Measurements from ENCODE around the gene PDLIM3. TPM values are rescaled to one million over a fixed set of nuclear protein-coding genes. Genes with fewer than 3 reads are reported as not detected.

Gene PDLIM3
- total and polyA plus RNA-seq, 2 of the 13 experiments (the other 11 are each of a cell fraction or from before 2014, with no cell fraction given) = 5.9 to 14.0 TPM

- ChIA-PET POLR2A (no interaction called here), CTCF (ENCODE audit: low intra/inter-chr PET ratio, low total read pairs) (interaction anchor here (0.8 kb wide), 1 partner anchor 98 kb away, joined by 4 read pairs; no protein-coding TSS in a partner anchor)
- peak; percentile 54 for ATAC-seq
- peaks cover 31% of the 10 kb centered on the region for H3K4me1 ChIP-seq (ENCODE audit: insufficient read depth, low read length)
- no peak overlapping the region for H3K9ac ChIP-seq (ENCODE audit: insufficient read depth, low read depth, low read length)
- no peak overlapping the region for H3K27ac ChIP-seq (ENCODE audit: extremely low read length, insufficient read depth, low read length)
- no peaks in the 10 kb centered on the region for H3K79me2 ChIP-seq (ENCODE audit: insufficient read depth, low read length)
- 21% methylated on average over 2 of the region's 9 CpGs for WGBS (ENCODE audit: low lambda C conversion rate)
- no peaks in the 10 kb centered on the region for H3K36me3 ChIP-seq (replicated peaks in 1 of 2; ENCODE audit: control insufficient read depth in 1 of 2, insufficient read depth in 2 of 2, low read length in 2 of 2)
- in situ Hi-C loops (cut with HindIII; ENCODE audit: extremely low pct_ligation_motif_present, low pct_unique_long_range_greater_than_20kb) (no loop called here), intact Hi-C loops (cut with micrococcal nuclease; ENCODE audit: unreplicated experiment) (loop anchor here (1.0 to 5.0 kb wide), 2 partner anchors 67 to 97 kb away; no protein-coding TSS in a partner anchor)
- no peak for FAIRE-seq
- no peaks in the 10 kb centered on the region for H3K9me3 ChIP-seq (ENCODE audit: low read length)
- no TSS peak for BruUV-seq (replicated peaks)
- DNase-seq (ENCODE audit: low spot score) = peak; percentile 29
- H2AFZ ChIP-seq (ENCODE audit: low read length) = no peak overlapping the region
- H4K20me1 ChIP-seq (ENCODE audit: insufficient read depth, low read length) = no peaks in the 10 kb centered on the region
- peak overlapping the region; percentile 62; the same call in 1 of the 2 replicates for H3K4me2 ChIP-seq (ENCODE audit: low read depth, low read length)
- H3K27me3 ChIP-seq (ENCODE audit: control insufficient read depth in 1 of 2, insufficient read depth in 2 of 2, low read length in 2 of 2) = no peaks in the 10 kb centered on the region
- H3K4me3 ChIP-seq (replicated peaks in 1 of 3; ENCODE audit: insufficient read depth in 1 of 3, low read depth in 2 of 3, low read length in 3 of 3) = peak overlapping the region in 1 of 3 experiments; percentile 3; a peak in 1 of 6 replicates
- TF ChIP-seq STAG1 (CRISPR knock-in tag; IDR thresholded peaks at IDR 0.05) = peak; percentile 58
- peak; percentile 31; the same call in 1 of the 2 replicates for TF ChIP-seq SMC3 (IDR thresholded peaks at IDR 0.05; ENCODE audit: low read length)
- TF ChIP-seq MBD4 (IDR thresholded peaks at IDR 0.05; ENCODE audit: borderline replicate concordance, low read length) = no peak
- no peak for TF ChIP-seq PRDM10 (CRISPR knock-in tag; IDR thresholded peaks at IDR 0.05; ENCODE audit: low read depth)
- no peak for TF ChIP-seq SETDB1 (CRISPR knock-in tag; IDR thresholded peaks at IDR 0.05; ENCODE audit: borderline replicate concordance)
- no peak for TF ChIP-seq FOXA1 (IDR thresholded peaks at IDR 0.05)
- TF ChIP-seq FOXA1 (CRISPR knock-in tag; IDR thresholded peaks at IDR 0.05) = 0 out of 2 replicates have a peak, but pooled peaks have one; percentile 30
- TF ChIP-seq RAD21 (CRISPR knock-in tag; IDR thresholded peaks at IDR 0.05) = peak; percentile 41; the same call in 1 of the 2 replicates
- TF ChIP-seq RELA (CRISPR knock-in tag; IDR thresholded peaks at IDR 0.05) = no peak
- TF ChIP-seq ZNF629 (CRISPR knock-in tag; conservative IDR thresholded peaks at IDR 0.05) = no peak
- peak; percentile 91; the same call in 1 of the 2 replicates for TF ChIP-seq ZNF124 (CRISPR knock-in tag; IDR thresholded peaks at IDR 0.05)
- TF ChIP-seq TRAFD1 (CRISPR knock-in tag; IDR thresholded peaks at IDR 0.05; ENCODE audit: borderline replicate concordance) = no peak
- peak; percentile 35 for TF ChIP-seq ZNF687 (CRISPR knock-in tag; IDR thresholded peaks at IDR 0.05)
- TF ChIP-seq CTCF (CRISPR knock-in tag; IDR thresholded peaks at IDR 0.05) = peak; percentile 62
These were observed 35.3 kb downstream of the PDLIM3 start for GRCh38 chr4:185500035-185500434.
